HG03354 (cell line): ENCODE data around the gene CADPS2.
"Not testable (repeated sequence)": the region's sequence is repeated elsewhere in the genome, so short reads cannot be mapped to it uniquely, and the experiment has no call there.

Experiments used
- ATAC-seq: cut with Tn5 transposase; IDR thresholded peaks from one replicate; pipeline ENCODE4 v1.9.1; 2021; ENCODE audit warnings: mild to moderate bottlenecking; ENCODE audit not compliant: unreplicated experiment, poor library complexity, severe bottlenecking

CADPS2 gene

GRCh38 chr7:122306320-122307227 lies 579.7 kb downstream of the CADPS2 start:
- ATAC-seq = no peak

- ATAC-seq = no peak
Observed at GRCh38 chr7:122305475-122306319, 580.6 kb downstream of the CADPS2 start.

GRCh38 chr7:122304996-122305421 lies 581.3 kb downstream of the CADPS2 start:
- no peak for ATAC-seq

GRCh38 chr7:122304319-122304975 lies 581.8 kb downstream of the CADPS2 start, which contains the start of gene FEZF1:
TSS of gene FEZF1 (minus strand) at chr7:122304750. CDS start at chr7:122304437, 313 bp downstream.
- ATAC-seq = no peak

GRCh38 chr7:122303531-122304318 lies 582.5 kb downstream of the CADPS2 start:
- ATAC-seq = no peak

- ATAC-seq = no peak
Observed at GRCh38 chr7:122302761-122303530, 583.3 kb downstream of the CADPS2 start.

GRCh38 chr7:122301858-122302760 lies 584.2 kb downstream of the CADPS2 start:
- no peak for ATAC-seq

GRCh38 chr7:122300956-122301833 lies 585.1 kb downstream of the CADPS2 start:
- ATAC-seq = no peak

GRCh38 chr7:122300211-122300932 lies 585.9 kb downstream of the CADPS2 start:
- no peak for ATAC-seq

GRCh38 chr7:122299624-122300210 lies 586.5 kb downstream of the CADPS2 start:
- ATAC-seq = no peak

- no peak for ATAC-seq
Observed at GRCh38 chr7:122298618-122299017, 587.6 kb downstream of the CADPS2 start.

GRCh38 chr7:122298131-122298530 lies 588.1 kb downstream of the CADPS2 start:
- ATAC-seq = no peak

- ATAC-seq = no peak
Observed at GRCh38 chr7:122291189-122291588, 595.1 kb downstream of the CADPS2 start.

GRCh38 chr7:122290476-122290875 lies 595.8 kb downstream of the CADPS2 start:
- no peak for ATAC-seq

GRCh38 chr7:122289426-122289825 lies 596.8 kb downstream of the CADPS2 start:
- no peak for ATAC-seq

- ATAC-seq = not testable (repeated sequence)
Observed at GRCh38 chr7:122284608-122285007, 601.7 kb downstream of the CADPS2 start.
